Uterus (tissue), 4 donors: ENCODE data around the gene CACNA2D4. TPM values are rescaled to one million over a fixed set of nuclear protein-coding genes. Genes with fewer than 3 reads are reported as not detected.

Experiments used
- DNase-seq, 2 donors: peaks; one replicate each; pipeline ENCODE4 v3.0.0-alpha.2; 2019 to 2020
- H3K27ac ChIP-seq, 2 donors: fragments of 200-600 bp; sonication (generic); 1 replicate in 1 of 2; 2 replicates in 1 of 2; pipeline ENCODE4 v1.5.1; 2016 to 2018
- H3K27me3 ChIP-seq, 2 donors: fragments of 200-600 bp; sonication (generic); one replicate each; pipeline ENCODE4 v1.5.1; 2018 to 2019; ENCODE audit warnings: control low read depth in 1 of 2
- H3K36me3 ChIP-seq, 2 donors: fragments of 200-600 bp; sonication (generic); one replicate each; pipeline ENCODE4 v1.5.1; 2019; ENCODE audit warnings: control low read depth in 1 of 2
- H3K4me1 ChIP-seq, 2 donors: fragments of 200-600 bp; sonication (generic); one replicate each; pipeline ENCODE4 v1.5.1; 2018 to 2019; ENCODE audit warnings: control low read depth in 1 of 2
- H3K4me3 ChIP-seq, 2 donors: fragments of 200-600 bp; sonication (generic); 1 replicate in 1 of 2; 2 replicates in 1 of 2; pipeline ENCODE4 v1.5.1; 2018 to 2019; ENCODE audit warnings: mild to moderate bottlenecking in 1 of 2
- H3K9me3 ChIP-seq, 2 donors: fragments of 200-600 bp; sonication (generic); one replicate each; pipeline ENCODE4 v1.5.1; 2019; ENCODE audit warnings: control low read depth in 1 of 2
- CTCF ChIP-seq, 4 experiments: fragments of 200-600 bp in 2 of 4; fragments of 450-650 bp in 2 of 4; sonication (generic) in 2 of 4; IDR thresholded peaks; one replicate each; pipeline ENCODE4 v1.5.1; 2016 to 2019; ENCODE audit warnings: antibody characterized with exemption in 4 of 4, mild to moderate bottlenecking in 2 of 4, moderate library complexity in 1 of 4
- POLR2A ChIP-seq, 2 donors: fragments of 450-650 bp; IDR thresholded peaks; one replicate each; pipeline ENCODE4 v1.6.1; 2016; ENCODE audit warnings: antibody characterized with exemption in 2 of 2, mild to moderate bottlenecking in 1 of 2, moderate library complexity in 1 of 2
- intact Hi-C: fragments of 100-400 bp; cut with DNase I; formaldehyde crosslinking; loops from one replicate; pipeline ENCODE4 v1.15.1; 2023; ENCODE audit warnings: low total_unique reads
- total RNA-seq, 4 donors: library from RNA; depleted of rRNA in 3 of 4; stranded (reverse); fragments of >200 nt in 3 of 4; gene quantifications; one replicate each; pipeline versions ENCODE4 v1.1.0 to v1.2.4, GENCODE V29; 2014 to 2023
- donor health status: DM: yes; HTN: yes; CAD: no.

CACNA2D4 gene
- total RNA-seq, 4 donors from 2014 or later, result 2.6 to 4.1 (median 4.0) TPM; not detected in 1

DNA sequence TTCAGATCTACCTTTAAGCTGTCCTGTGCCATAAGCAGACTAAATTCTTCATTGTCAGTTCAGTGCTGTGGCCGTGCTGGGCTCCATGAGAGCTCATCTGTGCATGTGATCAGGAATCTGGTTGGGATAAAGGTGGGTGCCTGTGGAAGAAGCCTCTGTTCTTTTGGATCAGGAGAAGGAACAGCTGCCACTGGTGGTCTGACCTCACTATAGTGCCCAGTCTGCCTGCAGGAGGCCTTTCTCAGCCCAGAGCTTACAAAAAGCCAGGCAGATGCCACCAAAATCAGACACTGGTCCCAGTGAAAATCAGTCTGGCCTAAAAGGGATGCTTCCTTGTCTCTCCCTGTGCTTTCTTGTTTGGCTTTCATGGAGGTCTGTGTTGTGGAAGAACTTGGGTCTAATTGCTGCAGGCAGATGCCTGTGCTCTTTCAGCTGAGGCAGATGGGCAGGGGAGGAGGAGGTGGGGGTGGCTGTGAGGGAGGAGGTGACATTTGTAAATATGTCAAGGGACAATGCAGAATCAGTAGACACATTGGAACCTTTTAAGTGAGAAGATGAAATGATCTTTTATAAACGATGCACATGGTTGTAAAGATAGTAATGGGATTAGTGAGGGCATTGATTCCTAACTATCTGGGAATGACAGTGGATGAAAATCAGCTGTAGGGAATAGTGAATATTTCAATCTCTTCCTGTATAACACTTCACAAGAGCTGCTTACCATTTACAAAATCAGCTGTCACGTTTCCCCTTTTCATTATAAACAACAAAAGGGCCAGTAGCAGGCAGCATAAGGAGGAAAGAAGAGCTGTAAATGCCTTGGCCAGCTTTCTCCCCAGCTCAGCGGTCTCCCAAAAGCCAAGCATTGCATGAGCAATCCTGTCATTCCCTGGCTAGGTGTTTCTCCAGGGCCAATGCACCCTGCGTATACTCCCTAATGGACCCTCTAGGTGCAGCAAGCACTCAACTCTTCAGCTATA, 44.6 kb downstream of the CACNA2D4 start:
- DNase-seq, result no peak
- no peaks in the 10 kb centered on the region for H3K27me3 ChIP-seq

GRCh38 chr12:1872448-1872847, 46.0 kb downstream of the CACNA2D4 start:
- no peak for DNase-seq
- Histone ChIP-seq H3K4me3 (no peak overlapping the region), H3K27ac (no peak overlapping the region), H3K4me1 (no peaks in the 10 kb centered on the region), H3K27me3 (no peaks in the 10 kb centered on the region), H3K9me3 (no peaks in the 10 kb centered on the region), H3K36me3 (no peaks in the 10 kb centered on the region)
- TF ChIP-seq POLR2A (IDR thresholded peaks at IDR 0.05), result no peak
- TF ChIP-seq CTCF (IDR thresholded peaks at IDR 0.05), result no peak
- intact Hi-C loops, result no loop called here

More for the DNA sequence above, 44.6 kb downstream of the CACNA2D4 start:
- Histone ChIP-seq H3K4me1 (no peaks in the 10 kb centered on the region), H3K27ac (no peak overlapping the region), H3K9me3 (no peaks in the 10 kb centered on the region), H3K4me3 (no peak overlapping the region), H3K36me3 (no peaks in the 10 kb centered on the region)
- intact Hi-C loops, result no loop called here
- TF ChIP-seq POLR2A (IDR thresholded peaks at IDR 0.05) (no peak), CTCF (IDR thresholded peaks at IDR 0.05) (no peak)

GRCh38 chr12:1872001-1872400, 46.5 kb downstream of the CACNA2D4 start:
- no peaks in the 10 kb centered on the region for H3K27me3 ChIP-seq
- no peak for DNase-seq
- H3K9me3 ChIP-seq, result no peaks in the 10 kb centered on the region
- H3K4me1 ChIP-seq, result no peaks in the 10 kb centered on the region
- no peak overlapping the region for H3K4me3 ChIP-seq
- H3K36me3 ChIP-seq, result no peaks in the 10 kb centered on the region
- intact Hi-C loops, result no loop called here
- TF ChIP-seq CTCF (IDR thresholded peaks at IDR 0.05) (no peak), POLR2A (IDR thresholded peaks at IDR 0.05) (no peak)
- no peak overlapping the region for H3K27ac ChIP-seq

GRCh38 chr12:1870998-1871917, 47.2 kb downstream of the CACNA2D4 start:
- DNase-seq, result no peak
- no peaks in the 10 kb centered on the region for H3K4me1 ChIP-seq
- H3K9me3 ChIP-seq, result no peaks in the 10 kb centered on the region
- intact Hi-C loops, result no loop called here
- H3K27ac ChIP-seq, result no peak overlapping the region
- H3K36me3 ChIP-seq, result no peaks in the 10 kb centered on the region
- TF ChIP-seq CTCF (IDR thresholded peaks at IDR 0.05) (no peak), POLR2A (IDR thresholded peaks at IDR 0.05) (no peak)
- no peaks in the 10 kb centered on the region for H3K27me3 ChIP-seq
- no peak overlapping the region for H3K4me3 ChIP-seq
